ENCODE data around the gene SERPINE2.

The SERPINE2 gene

DNA sequence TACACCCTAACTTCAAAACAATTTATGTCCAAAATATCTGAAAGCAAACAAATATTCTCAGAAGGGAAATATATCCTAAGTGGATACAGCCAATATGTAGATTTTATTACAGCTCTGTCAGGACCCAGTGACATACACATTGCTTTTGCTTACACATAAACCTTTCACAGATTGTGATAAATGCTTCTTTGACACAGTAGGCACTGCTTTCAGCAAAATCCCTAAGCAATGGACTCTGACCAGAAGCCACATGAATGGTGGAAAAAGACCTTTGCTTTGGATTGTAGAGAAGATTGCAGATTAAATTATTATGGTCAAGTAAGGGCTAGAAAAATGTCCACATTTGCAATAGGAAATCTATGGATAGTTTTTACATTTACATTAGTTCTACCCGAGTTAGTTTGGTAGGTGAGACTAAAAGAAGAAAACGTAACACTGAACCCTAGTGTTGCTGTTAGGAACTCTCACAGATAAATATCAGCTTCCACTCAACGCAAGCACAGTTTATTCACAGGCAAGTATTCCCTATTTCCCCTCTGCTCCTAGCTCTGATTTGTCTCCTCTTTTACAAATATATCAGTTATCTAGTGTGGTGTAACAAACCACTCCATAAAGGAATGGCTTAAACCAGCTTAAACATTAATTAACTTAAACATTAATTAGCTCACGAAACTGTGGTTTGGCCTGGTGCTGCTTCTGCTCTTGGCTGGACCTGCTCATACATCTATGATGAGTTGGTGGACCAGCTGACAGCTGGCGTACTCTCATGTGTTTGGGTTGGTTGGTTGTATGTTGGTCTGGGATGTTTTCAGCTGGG is 23.6 kb upstream of the SERPINE2 start:
- TF ChIP-seq, protein P1, sequence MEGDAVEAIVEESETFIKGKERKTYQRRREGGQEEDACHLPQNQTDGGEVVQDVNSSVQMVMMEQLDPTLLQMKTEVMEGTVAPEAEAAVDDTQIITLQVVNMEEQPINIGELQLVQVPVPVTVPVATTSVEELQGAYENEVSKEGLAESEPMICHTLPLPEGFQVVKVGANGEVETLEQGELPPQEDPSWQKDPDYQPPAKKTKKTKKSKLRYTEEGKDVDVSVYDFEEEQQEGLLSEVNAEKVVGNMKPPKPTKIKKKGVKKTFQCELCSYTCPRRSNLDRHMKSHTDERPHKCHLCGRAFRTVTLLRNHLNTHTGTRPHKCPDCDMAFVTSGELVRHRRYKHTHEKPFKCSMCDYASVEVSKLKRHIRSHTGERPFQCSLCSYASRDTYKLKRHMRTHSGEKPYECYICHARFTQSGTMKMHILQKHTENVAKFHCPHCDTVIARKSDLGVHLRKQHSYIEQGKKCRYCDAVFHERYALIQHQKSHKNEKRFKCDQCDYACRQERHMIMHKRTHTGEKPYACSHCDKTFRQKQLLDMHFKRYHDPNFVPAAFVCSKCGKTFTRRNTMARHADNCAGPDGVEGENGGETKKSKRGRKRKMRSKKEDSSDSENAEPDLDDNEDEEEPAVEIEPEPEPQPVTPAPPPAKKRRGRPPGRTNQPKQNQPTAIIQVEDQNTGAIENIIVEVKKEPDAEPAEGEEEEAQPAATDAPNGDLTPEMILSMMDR (IDR thresholded peaks at IDR 0.05; ENCODE audit: extremely low read depth, missing control alignments), result no peak
- no peak for DNase-seq (ENCODE audit: low spot score)

DNA sequence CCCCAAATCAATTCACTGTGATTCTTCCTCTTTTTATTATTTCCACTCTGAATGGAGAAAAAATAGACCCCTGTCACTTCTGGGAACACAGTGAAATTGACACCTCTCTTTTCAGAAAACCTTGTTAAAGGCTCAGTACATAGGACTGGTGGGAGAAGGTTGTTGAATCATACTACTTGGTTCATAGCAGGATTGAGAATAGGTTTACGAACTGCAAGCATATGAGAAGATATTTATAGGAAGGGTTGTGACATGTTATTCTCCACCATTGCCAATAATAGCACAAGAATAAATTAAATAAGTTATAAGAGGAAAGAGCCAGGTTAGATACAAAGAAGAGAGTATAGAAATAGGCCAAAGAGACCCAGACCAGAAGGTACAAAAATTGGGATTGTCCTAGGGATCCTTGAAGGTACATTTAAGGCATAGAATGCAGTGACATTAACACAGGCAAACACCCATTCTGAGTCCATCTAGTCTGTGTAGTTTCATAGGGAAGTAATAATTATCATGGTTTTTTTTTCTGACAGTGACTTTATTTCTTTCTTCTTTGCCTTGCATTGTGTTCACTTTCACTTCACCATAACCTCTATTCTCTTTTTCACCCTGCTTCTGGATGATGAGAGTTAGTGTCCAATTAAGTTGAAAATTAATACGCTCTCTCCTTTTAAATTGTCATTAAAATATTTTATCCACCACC is 21.8 kb upstream of the SERPINE2 start:
- no peak for DNase-seq (ENCODE audit: low spot score)
- TF ChIP-seq, protein P1 (IDR thresholded peaks at IDR 0.05; ENCODE audit: extremely low read depth, missing control alignments), result no peak

- DNase-seq (ENCODE audit: low spot score), result no peak
- TF ChIP-seq, protein P1 (IDR thresholded peaks at IDR 0.05; ENCODE audit: extremely low read depth, missing control alignments), result no peak
Observed at GRCh38 chr2:224059178-224059577, 20.1 kb upstream of the SERPINE2 start.

DNA sequence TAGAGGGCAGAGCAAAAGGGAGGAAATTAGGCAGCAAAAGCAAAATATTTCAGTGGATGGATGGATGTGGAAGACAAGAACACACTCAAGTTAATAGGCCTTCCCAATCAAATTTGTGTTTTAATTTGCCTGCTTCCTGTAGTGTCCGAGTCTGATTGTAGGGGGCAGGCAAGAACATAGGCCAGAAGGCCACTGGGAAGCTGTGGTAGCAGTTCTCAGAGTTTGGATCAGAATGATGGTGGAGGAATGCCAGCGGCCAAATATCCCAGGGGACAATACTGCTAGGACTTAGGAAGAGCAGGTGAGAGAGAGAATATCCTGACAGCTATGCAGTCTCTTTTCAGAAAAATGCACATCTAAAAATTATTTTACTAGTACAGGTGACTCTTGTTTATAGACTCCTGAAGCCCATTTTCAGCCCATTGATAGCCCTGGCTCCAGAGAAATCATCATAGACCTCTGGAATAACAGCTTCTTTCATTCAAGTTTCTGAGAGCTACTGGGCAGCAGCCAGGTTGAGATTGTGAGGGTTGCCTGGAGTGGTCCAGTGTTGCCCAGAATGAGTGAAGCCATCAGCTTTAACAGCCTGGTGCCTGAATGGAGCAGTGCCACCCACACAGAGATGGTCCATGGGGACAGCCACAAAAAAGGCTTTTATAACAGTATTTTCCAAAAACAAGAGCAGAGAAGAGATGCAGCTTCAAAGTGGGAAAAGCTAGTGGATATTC is 19.1 kb upstream of the SERPINE2 start:
- TF ChIP-seq, protein P1 (IDR thresholded peaks at IDR 0.05; ENCODE audit: extremely low read depth, missing control alignments), result no peak

GRCh38 chr2:224056889-224057288 is 17.8 kb upstream of the SERPINE2 start:
- TF ChIP-seq, protein P1 (IDR thresholded peaks at IDR 0.05; ENCODE audit: extremely low read depth, missing control alignments), result no peak
- no peak for DNase-seq (ENCODE audit: low spot score)

More for the DNA sequence above, 19.1 kb upstream of the SERPINE2 start:
- DNase-seq (ENCODE audit: low spot score), result no peak

- DNase-seq (ENCODE audit: low spot score), result no peak
- TF ChIP-seq, protein P1 (IDR thresholded peaks at IDR 0.05; ENCODE audit: extremely low read depth, missing control alignments), result no peak
Observed at GRCh38 chr2:224055101-224055500, 16.0 kb upstream of the SERPINE2 start.

GRCh38 chr2:224046752-224047151 is 7.7 kb upstream of the SERPINE2 start:
- TF ChIP-seq, protein P1 (IDR thresholded peaks at IDR 0.05; ENCODE audit: extremely low read depth, missing control alignments), result no peak
- no peak for DNase-seq (ENCODE audit: low spot score)

Data from GM20000 (cell line).